IPS-NIHi11 (cell line): ENCODE measurements around the gene IL36RN.
A peak's percentile ranks its signal among the peaks of the same experiment; 100 is the strongest.

Experiments used
- DNase-seq: peaks from one replicate; pipeline ENCODE4 v3.0.0; 2012; ENCODE audit warnings: mixed read lengths, low spot score

IL36RN gene

GRCh38 chr2:113058998-113059960 is at the start of gene IL36RN:
Gene IL36RN (plus strand): TSS chr2:113059198. CDS start chr2:113059439, 241 bp downstream.
- no peak for DNase-seq

DNA sequence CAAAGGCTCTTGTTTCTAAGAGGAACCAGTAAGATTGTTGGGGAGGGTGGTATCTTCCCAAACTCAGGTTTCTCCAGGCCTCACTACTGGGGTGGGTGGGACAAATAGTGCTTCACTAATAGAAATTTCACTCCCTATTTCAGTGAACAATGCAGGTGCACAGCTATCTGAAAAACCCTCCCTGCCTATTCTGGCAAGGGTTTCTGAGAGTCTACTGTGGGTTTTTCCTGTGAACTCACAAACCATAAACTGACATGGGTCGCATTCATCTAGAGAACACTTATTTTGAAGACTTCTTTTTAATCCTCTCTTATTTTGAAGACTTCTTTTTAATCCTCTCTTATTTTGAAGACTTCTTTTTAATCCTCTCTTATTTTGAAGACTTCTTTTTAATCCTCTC is 49.4 kb upstream of the IL36RN start:
- no peak for DNase-seq

- DNase-seq: no peak
These were observed 48.9 kb upstream of the IL36RN start for GRCh38 chr2:113010088-113010487.

DNA sequence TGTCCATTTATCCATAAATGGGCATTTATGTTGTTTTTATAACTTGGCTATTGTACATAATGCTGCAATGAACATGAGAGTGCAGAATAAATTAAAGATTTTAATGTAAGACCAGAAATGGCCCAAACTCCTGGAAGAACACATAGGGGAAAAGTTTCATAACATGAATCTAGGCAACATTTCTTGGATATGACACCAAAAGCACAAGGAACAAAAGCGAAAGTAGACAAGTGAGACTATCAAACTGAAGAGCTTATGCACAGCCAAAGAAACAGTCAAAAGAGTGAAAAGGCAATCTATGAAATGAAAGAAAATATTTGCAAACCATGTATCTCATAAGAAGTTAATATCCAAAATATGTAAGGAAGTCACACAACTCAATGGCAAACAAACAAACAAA is 47.9 kb upstream of the IL36RN start:
- no peak for DNase-seq

DNA sequence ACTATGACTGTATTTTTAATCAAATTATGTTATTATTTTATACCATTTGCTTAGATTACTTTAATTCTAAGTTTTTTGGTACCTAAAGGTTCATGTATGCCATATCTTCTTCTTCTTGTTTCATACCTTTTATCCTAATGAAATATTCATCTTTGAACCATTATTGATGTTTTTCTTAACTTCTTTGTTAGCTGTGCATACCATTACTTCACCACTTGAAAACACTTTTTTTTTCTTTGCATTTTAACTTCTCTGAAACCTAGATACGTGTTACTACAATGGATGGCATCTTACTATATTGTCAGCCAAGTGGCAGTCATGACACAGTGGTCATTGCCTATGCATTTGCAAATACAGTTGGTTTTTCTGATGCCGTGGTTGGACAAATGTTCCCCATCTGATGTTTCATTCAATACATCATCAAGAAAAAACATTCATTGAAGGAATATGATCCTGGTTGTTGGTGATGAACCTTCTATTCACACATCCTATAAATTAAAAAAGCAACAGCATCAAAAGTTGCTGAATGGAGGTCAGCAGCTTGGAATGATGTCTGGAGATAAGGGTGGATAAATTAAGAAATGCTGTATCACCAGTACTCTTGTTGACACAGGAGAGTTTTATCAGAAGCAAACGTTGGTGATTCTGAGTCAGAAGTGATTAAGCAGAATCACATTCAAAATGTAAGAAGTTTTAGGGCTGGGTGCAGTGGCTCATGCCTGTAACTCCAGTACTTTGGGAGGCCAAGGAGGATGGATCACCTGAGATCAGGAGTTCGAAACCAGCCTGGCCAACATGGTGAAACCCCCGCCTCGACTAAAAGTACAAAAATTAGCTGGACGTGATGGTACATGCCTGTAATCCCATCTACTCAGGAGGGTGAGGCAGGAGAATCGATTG is 46.3 kb upstream of the IL36RN start:
- DNase-seq: no peak

DNA sequence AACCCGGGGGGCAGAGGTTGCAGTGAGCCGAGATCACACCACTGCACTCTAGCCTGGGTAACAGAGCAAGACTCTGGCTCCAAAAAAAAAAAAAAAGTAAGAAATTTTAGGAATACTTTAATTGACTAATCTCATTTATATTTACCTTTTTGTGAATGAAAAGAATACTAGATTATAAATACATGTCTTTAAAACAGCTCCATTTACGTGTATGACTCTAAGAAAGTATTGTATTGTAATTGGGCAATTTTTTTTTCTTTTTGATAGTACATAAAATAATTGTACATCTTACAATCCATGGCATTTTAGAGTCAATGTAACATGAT is 45.7 kb upstream of the IL36RN start:
- no peak for DNase-seq

DNA sequence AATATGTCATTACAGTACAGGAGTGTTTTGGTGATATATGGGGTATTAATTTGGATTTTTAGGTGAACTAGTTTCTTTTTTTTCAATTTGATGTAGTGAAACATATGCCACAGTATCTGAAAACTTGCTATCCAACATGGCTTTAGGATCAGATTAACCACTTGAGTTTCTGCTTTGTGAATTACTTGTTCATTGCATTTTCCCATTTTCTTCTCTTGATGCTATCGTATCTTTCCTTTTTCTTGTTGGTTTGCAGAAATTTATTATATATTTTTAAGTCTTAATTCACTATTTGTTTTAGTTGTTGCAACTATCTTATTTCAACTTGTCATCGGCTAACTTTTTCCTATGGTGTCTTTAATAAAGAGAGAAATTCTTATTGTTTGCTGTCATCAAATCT is 44.9 kb upstream of the IL36RN start:
- no peak for DNase-seq

GRCh38 chr2:113015042-113015441 is 44.0 kb upstream of the IL36RN start:
- DNase-seq: no peak

- DNase-seq: no peak
These were observed 43.3 kb upstream of the IL36RN start for GRCh38 chr2:113015655-113016054.

GRCh38 chr2:113018509-113018908 is 40.5 kb upstream of the IL36RN start:
- DNase-seq: no peak

DNA sequence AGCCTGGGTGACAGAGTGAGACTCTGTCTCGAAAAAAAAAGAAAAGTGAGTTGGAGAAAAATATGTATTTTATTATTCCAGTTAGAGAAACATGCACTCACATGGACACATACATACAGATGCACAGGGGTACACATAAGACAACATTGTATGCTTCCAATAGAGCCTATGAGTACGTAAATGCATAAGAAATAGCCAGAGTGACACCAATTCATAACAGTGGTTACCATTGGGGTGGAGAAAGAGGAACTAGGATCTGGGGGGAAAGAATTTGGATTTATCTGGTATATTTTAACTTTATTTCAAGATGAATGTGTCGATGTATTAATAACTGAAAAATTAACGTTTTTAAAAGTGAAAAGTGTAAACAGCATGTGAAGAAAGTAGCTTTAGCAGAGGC is 37.7 kb upstream of the IL36RN start:
- DNase-seq: no peak

DNA sequence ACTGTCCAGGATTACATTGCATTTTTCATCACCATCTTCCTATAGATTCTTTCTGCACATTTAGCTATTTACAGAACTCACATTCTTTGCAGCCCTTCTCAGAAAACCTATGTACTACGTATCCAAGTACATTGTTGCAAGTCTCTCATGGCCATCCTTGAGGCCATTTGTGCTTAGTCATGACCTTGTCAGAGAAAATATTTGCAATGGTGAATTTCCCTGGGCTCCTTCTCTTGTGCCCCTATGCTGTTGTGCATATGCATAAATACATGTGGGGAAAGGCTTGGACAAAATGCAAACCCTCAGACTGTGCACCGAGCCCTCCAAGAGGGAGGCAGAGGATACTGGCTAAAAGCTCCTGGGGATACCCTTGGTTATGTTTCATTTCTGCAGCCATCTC is 34.2 kb upstream of the IL36RN start:
- DNase-seq: no peak

DNA sequence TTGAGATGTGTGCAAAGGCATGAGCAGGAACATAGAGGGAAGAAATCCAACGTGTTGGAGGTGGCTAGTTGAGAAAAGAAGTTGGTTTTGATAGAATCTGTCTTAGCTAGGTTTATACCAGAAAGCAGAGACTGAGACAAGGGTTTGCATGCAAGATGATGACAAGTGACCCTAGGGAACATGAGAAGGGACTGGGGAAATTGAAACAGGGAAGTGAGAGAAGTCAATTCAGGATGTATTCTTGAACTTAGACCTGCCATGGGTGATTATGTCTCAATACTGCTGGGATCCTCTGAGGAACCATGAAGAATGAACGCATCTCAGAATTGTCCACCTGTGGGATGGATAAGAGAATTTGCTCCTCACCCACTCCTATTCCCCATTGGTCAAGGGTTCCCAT is 33.3 kb upstream of the IL36RN start:
- DNase-seq: no peak

DNA sequence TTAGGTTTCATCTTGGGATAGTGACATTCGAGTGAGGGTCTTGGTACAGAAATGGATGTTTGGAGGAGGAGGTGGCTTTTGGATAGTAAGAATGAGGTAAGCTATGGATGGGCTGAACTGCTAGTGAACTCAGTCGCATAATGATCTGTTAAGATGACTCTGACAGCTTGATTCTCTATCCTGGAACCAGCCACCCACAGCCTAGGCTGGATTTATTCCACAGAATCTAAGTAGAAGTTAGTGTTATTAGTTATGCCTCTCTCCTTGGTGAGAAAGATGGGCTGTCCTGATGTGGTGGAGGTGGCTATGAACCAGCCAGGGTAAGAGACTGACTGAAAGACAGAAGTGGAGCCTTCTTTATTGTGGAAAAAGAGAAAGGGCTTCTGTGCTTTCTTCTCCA is 31.3 kb upstream of the IL36RN start:
- DNase-seq: no peak

DNA sequence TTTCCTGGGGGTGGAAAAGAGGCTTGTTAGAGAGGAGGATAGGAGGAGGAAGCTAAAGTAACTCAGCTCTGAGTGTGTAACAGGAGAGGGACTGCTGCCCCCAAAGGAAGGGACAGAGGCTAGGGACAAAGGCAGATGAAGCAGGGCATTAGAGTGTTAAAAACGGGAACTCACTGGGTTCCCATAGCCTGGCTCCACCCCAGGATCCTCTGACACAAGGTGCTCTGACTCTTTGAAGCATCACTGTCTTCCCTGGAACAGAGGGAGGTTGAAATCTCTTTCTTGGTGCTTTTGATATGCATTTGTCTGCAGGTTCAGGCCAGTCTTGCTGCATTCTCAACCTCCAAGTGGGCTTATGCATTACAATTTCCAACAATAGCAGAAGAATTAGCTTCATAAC is 30.9 kb upstream of the IL36RN start:
- no peak for DNase-seq

- no peak for DNase-seq
These were observed 26.3 kb upstream of the IL36RN start for GRCh38 chr2:113032737-113033136.

- no peak for DNase-seq
These were observed 25.0 kb upstream of the IL36RN start for GRCh38 chr2:113034016-113034415.

DNA sequence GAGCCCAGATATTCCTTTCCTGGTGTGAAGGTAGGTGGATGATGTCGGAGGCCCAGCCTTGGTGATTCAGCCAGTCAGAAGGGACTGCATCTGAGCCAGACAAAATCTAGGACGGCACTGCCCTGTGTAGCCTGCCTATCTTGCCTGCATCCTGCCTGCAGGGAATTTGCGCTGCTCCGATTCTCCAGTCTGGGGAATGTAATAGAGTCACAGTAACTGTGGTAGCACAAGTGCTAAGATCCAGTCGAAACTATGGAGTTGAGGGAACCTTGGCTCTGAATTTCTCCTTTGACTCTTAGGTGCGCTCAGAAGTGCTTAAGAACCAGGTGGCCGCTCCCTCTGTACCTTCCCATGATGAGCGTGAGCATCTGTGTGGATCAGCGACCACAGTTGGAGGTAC is 22.2 kb upstream of the IL36RN start:
- DNase-seq: no peak

DNA sequence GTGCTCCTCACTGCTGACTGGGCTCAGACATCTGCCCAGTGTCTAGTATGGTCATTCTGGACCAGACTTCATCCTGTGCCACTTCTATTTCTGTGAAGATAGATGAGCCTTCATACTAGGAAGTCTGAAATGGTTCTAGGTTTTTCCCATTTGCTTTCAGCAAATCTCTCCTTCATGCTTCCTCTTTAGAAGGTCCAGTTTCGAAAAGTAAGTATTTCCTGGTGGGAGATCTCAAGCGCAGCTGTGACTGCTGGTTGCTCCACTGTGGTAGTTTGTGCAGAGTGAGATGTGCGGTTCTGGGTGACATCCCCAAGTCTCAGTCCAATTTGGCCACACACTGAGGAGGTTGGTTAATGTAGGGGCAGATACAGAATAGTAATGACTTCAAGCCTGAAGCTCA is 20.7 kb upstream of the IL36RN start:
- DNase-seq: no peak

DNA sequence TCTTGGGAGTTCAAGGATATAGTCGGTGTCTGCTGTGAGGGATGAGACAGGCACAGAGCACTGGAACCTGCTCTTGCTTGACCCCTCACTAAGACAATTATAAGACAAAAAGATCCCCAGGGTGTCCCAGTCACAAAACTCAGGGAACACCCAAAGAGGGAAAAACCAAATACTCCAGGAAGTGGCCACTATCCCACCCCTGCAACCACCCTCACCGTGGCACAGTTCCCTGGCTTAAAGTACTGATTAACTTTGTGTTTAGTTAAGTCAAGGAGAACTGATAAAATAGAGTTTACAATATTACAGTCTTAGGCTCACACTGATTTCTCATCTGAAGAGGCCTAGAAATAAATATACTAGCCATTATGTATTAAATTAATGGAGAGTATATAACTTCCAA is 19.8 kb upstream of the IL36RN start:
- no peak for DNase-seq

DNA sequence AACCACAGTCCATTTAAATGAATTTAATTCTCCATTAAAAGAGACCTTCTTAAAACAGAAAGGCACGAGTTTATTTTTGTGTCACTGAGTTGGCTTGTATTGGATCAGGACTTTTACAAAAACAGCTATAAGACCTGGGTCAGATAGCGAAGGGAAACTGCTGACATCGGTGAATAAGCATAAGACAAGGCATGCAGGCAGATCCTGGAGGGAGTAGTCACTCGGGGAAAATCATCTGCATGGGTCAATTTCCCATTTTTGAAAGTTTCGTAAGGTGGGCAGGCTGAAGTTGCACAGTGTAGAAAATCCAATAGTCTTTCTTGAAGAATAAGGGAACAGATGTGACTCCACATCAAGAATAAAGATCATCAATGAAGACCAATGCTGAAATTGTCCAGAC is 19.3 kb upstream of the IL36RN start:
- no peak for DNase-seq

DNA sequence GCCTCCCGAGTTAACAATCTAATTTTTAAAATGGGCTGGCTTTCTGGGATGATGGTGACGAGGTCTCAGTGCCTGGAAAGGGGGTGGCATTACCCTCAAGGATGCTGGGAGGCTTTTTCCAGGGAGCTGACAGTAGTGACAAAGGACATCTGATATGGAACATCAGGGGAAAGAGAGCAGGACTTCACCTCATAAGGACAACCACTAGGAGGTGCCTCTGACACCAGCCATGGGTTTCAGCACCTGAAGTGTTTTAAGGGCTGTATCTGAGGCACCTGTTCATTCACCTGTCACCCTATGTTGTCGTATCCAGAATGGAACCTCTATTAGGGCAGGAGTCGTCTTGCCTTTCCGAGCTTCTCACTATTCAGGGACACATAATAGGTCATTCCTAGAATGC is 17.1 kb upstream of the IL36RN start:
- DNase-seq: peak; percentile 36

DNA sequence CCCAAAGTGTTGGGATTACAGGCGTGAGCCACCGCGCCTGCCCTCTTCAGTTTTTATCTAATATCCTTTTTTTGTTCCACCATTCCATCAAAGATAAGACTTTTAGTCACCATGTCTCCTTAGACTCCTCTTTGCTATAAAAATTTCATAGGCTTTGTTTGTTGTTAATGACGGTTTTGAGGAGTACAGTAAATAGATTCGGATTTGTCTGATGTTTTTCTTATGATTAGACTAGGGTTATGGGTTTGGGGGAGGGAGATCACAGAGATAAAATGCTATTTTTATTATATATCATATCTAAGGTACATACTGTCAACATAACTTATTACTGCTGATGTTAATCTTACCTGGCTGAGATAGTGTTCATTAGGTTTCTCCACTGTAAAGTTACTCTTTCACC is 12.5 kb upstream of the IL36RN start:
- DNase-seq: no peak
